H9 (cell line): ENCODE measurements around the gene ATP12A. TPM values are rescaled to one million over a fixed set of nuclear protein-coding genes. Genes with fewer than 3 reads are reported as not detected.

Experiments
- DNase-seq: peaks from one replicate; pipeline ENCODE4 v3.0.0-alpha.2; 2017
- H2AFZ ChIP-seq: one replicate; pipeline ENCODE4 v1.6.1; 2013; ENCODE audit warnings: mild to moderate bottlenecking, low read length, control low read depth, moderate library complexity
- H2AK5ac ChIP-seq: 2 replicates; pipeline ENCODE4 v1.6.1; 2013; ENCODE audit warnings: low read length, control low read depth, mixed read lengths; ENCODE audit not compliant: insufficient read length
- H2BK120ac ChIP-seq: one replicate; pipeline ENCODE4 v1.6.1; 2013; ENCODE audit warnings: low read depth, mild to moderate bottlenecking, low read length, control low read depth, inconsistent platforms; ENCODE audit not compliant: poor library complexity, severe bottlenecking
- H2BK12ac ChIP-seq: 2 replicates; pipeline ENCODE4 v1.6.1; 2013; ENCODE audit warnings: low read length, control low read depth, mixed read lengths, low read depth; ENCODE audit not compliant: insufficient read length
- H2BK15ac ChIP-seq: 2 replicates; pipeline ENCODE4 v1.6.1; 2013; ENCODE audit warnings: low read depth, low read length, control low read depth
- H2BK20ac ChIP-seq: one replicate; pipeline ENCODE4 v1.6.1; 2013; ENCODE audit warnings: low read depth, mild to moderate bottlenecking, low read length, control low read depth, inconsistent platforms; ENCODE audit not compliant: poor library complexity, severe bottlenecking
- H2BK5ac ChIP-seq: 2 replicates; pipeline ENCODE4 v1.6.1; 2013; ENCODE audit warnings: low read length, control low read depth, mixed read lengths; ENCODE audit not compliant: insufficient read length
- H3K14ac ChIP-seq: 2 replicates; pipeline ENCODE4 v1.6.1; 2013; ENCODE audit warnings: low read length, control low read depth; ENCODE audit not compliant: insufficient read depth
- H3K18ac ChIP-seq: 2 replicates; pipeline ENCODE4 v1.6.1; 2013; ENCODE audit warnings: low read depth, mild to moderate bottlenecking, mixed read lengths, low read length, control low read depth; ENCODE audit not compliant: insufficient read length
- H3K23ac ChIP-seq: 2 replicates; pipeline ENCODE4 v1.6.1; 2013; ENCODE audit warnings: low read length, control low read depth, mixed read lengths, low read depth; ENCODE audit not compliant: insufficient read length
- H3K23me2 ChIP-seq: 2 replicates; pipeline ENCODE4 v1.6.1; 2013; ENCODE audit warnings: low read depth, mild to moderate bottlenecking, mixed read lengths, low read length, control low read depth; ENCODE audit not compliant: insufficient read length, poor library complexity, severe bottlenecking
- H3K27ac ChIP-seq: 2 replicates; pipeline ENCODE4 v1.5.1; 2013; ENCODE audit warnings: low read length, control low read depth, mixed read lengths, low read depth; ENCODE audit not compliant: insufficient read length
- H3K27me3 ChIP-seq: 2 replicates; pipeline ENCODE4 v1.6.1; 2013; ENCODE audit warnings: low read length, control low read depth, inconsistent platforms; ENCODE audit not compliant: insufficient read depth
- H3K4ac ChIP-seq: 2 replicates; pipeline ENCODE4 v1.6.1; 2013; ENCODE audit warnings: low read depth, mild to moderate bottlenecking, control low read depth, inconsistent platforms, low read length, moderate library complexity
- H3K4me1 ChIP-seq: 2 replicates; pipeline ENCODE4 v1.6.1; 2013; ENCODE audit warnings: low read length, control low read depth, inconsistent platforms; ENCODE audit not compliant: insufficient read depth
- H3K4me2 ChIP-seq: 2 replicates; pipeline ENCODE4 v1.6.1; 2013; ENCODE audit warnings: low read length, control low read depth, mixed read lengths; ENCODE audit not compliant: insufficient read length, insufficient read depth
- H3K56ac ChIP-seq: 2 replicates; pipeline ENCODE4 v1.6.1; 2013; ENCODE audit warnings: low read depth, mild to moderate bottlenecking, mixed read lengths, low read length, control low read depth; ENCODE audit not compliant: insufficient read length
- H3K79me1 ChIP-seq: 2 replicates; pipeline ENCODE4 v1.6.1; 2013; ENCODE audit warnings: low read depth, mild to moderate bottlenecking, moderate library complexity, low read length, control low read depth, inconsistent platforms; ENCODE audit not compliant: insufficient read depth, poor library complexity, severe bottlenecking
- H3K79me2 ChIP-seq: 2 replicates; pipeline ENCODE4 v1.6.1; 2013; ENCODE audit warnings: low read length, control low read depth, inconsistent platforms; ENCODE audit not compliant: insufficient read depth
- H3K9ac ChIP-seq: 2 replicates; pipeline ENCODE4 v1.6.1; 2013; ENCODE audit warnings: low read length, control low read depth, mixed read lengths; ENCODE audit not compliant: insufficient read length; ENCODE audit errors: extremely low read depth
- H3K9me3 ChIP-seq: one replicate; pipeline ENCODE4 v1.6.1; 2013; ENCODE audit warnings: low read depth, low read length, inconsistent platforms; ENCODE audit not compliant: control insufficient read depth
- H3T11ph ChIP-seq: one replicate; pipeline ENCODE4 v1.6.1; 2013; ENCODE audit warnings: mild to moderate bottlenecking, low read length, control low read depth, inconsistent platforms
- H4K20me1 ChIP-seq: one replicate; pipeline ENCODE4 v1.6.1; 2013; ENCODE audit not compliant: control insufficient read depth, insufficient read length, insufficient read depth
- H4K5ac ChIP-seq: 2 replicates; pipeline ENCODE4 v1.6.1; 2013; ENCODE audit warnings: low read depth, mild to moderate bottlenecking, mixed read lengths, low read length, control low read depth; ENCODE audit not compliant: insufficient read length
- H4K8ac ChIP-seq: replicated peaks from 2 replicates; pipeline ENCODE4 v1.6.1; 2013; ENCODE audit warnings: low read length, control low read depth, mixed read lengths, low read depth; ENCODE audit not compliant: insufficient read length
- H4K91ac ChIP-seq: 2 replicates; pipeline ENCODE4 v1.6.1; 2013; ENCODE audit warnings: low read depth, mild to moderate bottlenecking, moderate library complexity, mixed read lengths, low read length, control low read depth; ENCODE audit not compliant: insufficient read length
- H3K27ac Mint-ChIP-seq, 3 experiments: 2 replicates in 2 of 3; 3 replicates in 1 of 3; pipeline ENCODE4 v1.8.0; 2020 to 2021; ENCODE audit warnings: mixed read lengths in 3 of 3, mild to moderate bottlenecking in 1 of 3, moderate library complexity in 1 of 3
- H3K27me3 Mint-ChIP-seq: 2 replicates; pipeline ENCODE4 v1.8.0; 2021; ENCODE audit warnings: low read depth, mild to moderate bottlenecking, moderate library complexity, mixed read lengths
- H3K36me3 Mint-ChIP-seq, 3 experiments: 2 replicates in 2 of 3; 3 replicates in 1 of 3; pipeline ENCODE4 v1.8.0; 2020 to 2021; ENCODE audit warnings: low read depth in 3 of 3, mixed read lengths in 3 of 3; ENCODE audit not compliant: insufficient read depth in 1 of 3
- H3K4me1 Mint-ChIP-seq, 2 experiments: 2 replicates each; pipeline ENCODE4 v1.8.0; 2020; ENCODE audit warnings: mixed read lengths in 2 of 2
- H3K4me3 Mint-ChIP-seq, 2 experiments: 2 replicates in 1 of 2; 3 replicates in 1 of 2; pipeline ENCODE4 v1.8.0; 2020 to 2021; ENCODE audit warnings: mild to moderate bottlenecking in 2 of 2, mixed read lengths in 2 of 2, moderate library complexity in 1 of 2
- H3K9me3 Mint-ChIP-seq, 2 experiments: 2 replicates in 1 of 2; 3 replicates in 1 of 2; pipeline ENCODE4 v1.8.0; 2020; ENCODE audit warnings: mild to moderate bottlenecking in 2 of 2, mixed read lengths in 2 of 2, moderate library complexity in 1 of 2
- WGBS: extraction: QIAGEN DNeasy Blood & Tissue Kit; methylation state at CpG from one replicate; pipeline ENCODE4 v1.1.7; 2013; ENCODE audit warnings: missing lambda C conversion rate, low lambda C conversion rate, mixed read lengths; ENCODE audit not compliant: insufficient read length; ENCODE audit errors: extremely low coverage; 5-methylcytosine and 5-hydroxymethylcytosine counted together
- total RNA-seq: library from RNA; stranded (reverse); gene quantifications from 2 replicates; pipeline ENCODE4 v1.2.1, GENCODE V29; 2021
- TF ChIP-seq, protein P1 (sequence below): fragments of 200-600 bp; sonication (generic); conservative IDR thresholded peaks from 3 replicates; pipeline ENCODE4 v1.8.0; 2021; ENCODE audit warnings: antibody characterized with exemption, mild to moderate bottlenecking

ATP12A gene
- total RNA-seq, 1 experiment from 2014 or later: 0.94 TPM

DNA sequence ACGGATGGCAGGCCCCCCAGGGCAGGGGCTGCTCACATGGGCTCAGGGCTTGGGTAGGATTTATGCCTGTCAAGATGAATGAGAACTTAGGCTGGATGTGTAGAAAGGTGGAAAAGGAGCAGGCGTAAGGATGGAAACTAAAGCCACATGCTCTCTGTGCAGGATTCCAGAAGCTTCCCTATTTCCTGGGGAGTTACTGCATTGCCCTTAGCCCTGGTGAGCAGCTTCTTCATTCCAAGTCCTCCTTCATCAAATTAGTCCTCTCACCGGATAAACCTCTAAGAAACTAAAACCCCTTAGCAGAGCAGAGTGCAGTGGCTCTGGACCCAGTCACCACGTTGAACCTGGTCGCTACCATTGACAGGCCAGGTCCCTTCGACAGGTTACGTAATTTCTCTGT, 7.4 kb downstream of the ATP12A start:
- no peaks in the 10 kb centered on the region; a peak in 1 of 7 replicates for H3K36me3 Mint-ChIP-seq
- Histone ChIP-seq H3K14ac (no peak overlapping the region; the same call in 1 of the 2 replicates), H3K23me2 (no peaks in the 10 kb centered on the region), H2BK5ac (no peak overlapping the region), H4K5ac (no peak overlapping the region), H2BK20ac (no peak overlapping the region), H3T11ph (no peak overlapping the region), H3K18ac (no peak overlapping the region), H2AK5ac (no peak overlapping the region), H3K23ac (no peak overlapping the region), H3K79me1 (no peaks in the 10 kb centered on the region), H3K27ac (no peak overlapping the region), H4K20me1 (no peaks in the 10 kb centered on the region), H3K4ac (no peak overlapping the region), H3K4me2 (no peak overlapping the region), H2BK15ac (no peak overlapping the region), H4K8ac (no peak overlapping the region), H3K79me2 (no peaks in the 10 kb centered on the region), H2BK12ac (no peak overlapping the region), H3K9me3 (no peaks in the 10 kb centered on the region), H3K27me3 (no peaks in the 10 kb centered on the region), H3K56ac (no peak overlapping the region), H3K4me1 (peaks cover 2% of the 10 kb centered on the region; the same call in 1 of the 2 replicates), H3K9ac (no peak overlapping the region), H2AFZ (no peak overlapping the region), H2BK120ac (peak overlapping the region; percentile 54), H4K91ac (no peak overlapping the region)
- peaks cover 13% of the 10 kb centered on the region for H3K27me3 Mint-ChIP-seq
- H3K4me3 Mint-ChIP-seq: no peak overlapping the region; a peak in 1 of 5 replicates
- no peaks in the 10 kb centered on the region for H3K9me3 Mint-ChIP-seq
- H3K4me1 Mint-ChIP-seq: peaks cover 19 to 43% of the 10 kb centered on the region in 2 experiments
- DNase-seq: no peak
- no CpG with 5 or more reads among the region's 7 CpGs for WGBS
- H3K27ac Mint-ChIP-seq: no peak overlapping the region
- TF ChIP-seq, protein P1, sequence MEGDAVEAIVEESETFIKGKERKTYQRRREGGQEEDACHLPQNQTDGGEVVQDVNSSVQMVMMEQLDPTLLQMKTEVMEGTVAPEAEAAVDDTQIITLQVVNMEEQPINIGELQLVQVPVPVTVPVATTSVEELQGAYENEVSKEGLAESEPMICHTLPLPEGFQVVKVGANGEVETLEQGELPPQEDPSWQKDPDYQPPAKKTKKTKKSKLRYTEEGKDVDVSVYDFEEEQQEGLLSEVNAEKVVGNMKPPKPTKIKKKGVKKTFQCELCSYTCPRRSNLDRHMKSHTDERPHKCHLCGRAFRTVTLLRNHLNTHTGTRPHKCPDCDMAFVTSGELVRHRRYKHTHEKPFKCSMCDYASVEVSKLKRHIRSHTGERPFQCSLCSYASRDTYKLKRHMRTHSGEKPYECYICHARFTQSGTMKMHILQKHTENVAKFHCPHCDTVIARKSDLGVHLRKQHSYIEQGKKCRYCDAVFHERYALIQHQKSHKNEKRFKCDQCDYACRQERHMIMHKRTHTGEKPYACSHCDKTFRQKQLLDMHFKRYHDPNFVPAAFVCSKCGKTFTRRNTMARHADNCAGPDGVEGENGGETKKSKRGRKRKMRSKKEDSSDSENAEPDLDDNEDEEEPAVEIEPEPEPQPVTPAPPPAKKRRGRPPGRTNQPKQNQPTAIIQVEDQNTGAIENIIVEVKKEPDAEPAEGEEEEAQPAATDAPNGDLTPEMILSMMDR: no peak
